PC-3 (cell line): ENCODE results near the gene CHD6.

Experiments used
- CTCF ChIP-seq: fragments of 300-600 bp; sonication (generic); conservative IDR thresholded peaks from 2 replicates; pipeline ENCODE4 v1.5.1; 2017; ENCODE audit warnings: antibody characterized with exemption, low read depth, mild to moderate bottlenecking, low read length
- EZH2 ChIP-seq: fragments of 300-600 bp; sonication (generic); IDR thresholded peaks from one replicate; pipeline ENCODE4 v1.6.1; 2017; ENCODE audit warnings: antibody characterized with exemption, mild to moderate bottlenecking, low read length; ENCODE audit not compliant: unreplicated experiment
- EZH2phosphoT487 ChIP-seq: fragments of 300-600 bp; sonication (generic); IDR thresholded peaks from 2 replicates; pipeline ENCODE4 v1.6.1; 2018; ENCODE audit warnings: mild to moderate bottlenecking, antibody characterized with exemption, low read length, borderline replicate concordance

GRCh38 chr20:41462372-41463161, 155.6 kb downstream of the CHD6 start:
- no peak for TF ChIP-seq EZH2
- TF ChIP-seq CTCF = no peak
- TF ChIP-seq EZH2phosphoT487 = no peak
